ENCODE measurements around the gene CACNA1I. TPM values are rescaled to one million over a fixed set of nuclear protein-coding genes. Genes with fewer than 3 reads are reported as not detected.

CACNA1I gene
- polyA plus RNA-seq, 3 donors, result 0.04 TPM; not detected in 2

DNA sequence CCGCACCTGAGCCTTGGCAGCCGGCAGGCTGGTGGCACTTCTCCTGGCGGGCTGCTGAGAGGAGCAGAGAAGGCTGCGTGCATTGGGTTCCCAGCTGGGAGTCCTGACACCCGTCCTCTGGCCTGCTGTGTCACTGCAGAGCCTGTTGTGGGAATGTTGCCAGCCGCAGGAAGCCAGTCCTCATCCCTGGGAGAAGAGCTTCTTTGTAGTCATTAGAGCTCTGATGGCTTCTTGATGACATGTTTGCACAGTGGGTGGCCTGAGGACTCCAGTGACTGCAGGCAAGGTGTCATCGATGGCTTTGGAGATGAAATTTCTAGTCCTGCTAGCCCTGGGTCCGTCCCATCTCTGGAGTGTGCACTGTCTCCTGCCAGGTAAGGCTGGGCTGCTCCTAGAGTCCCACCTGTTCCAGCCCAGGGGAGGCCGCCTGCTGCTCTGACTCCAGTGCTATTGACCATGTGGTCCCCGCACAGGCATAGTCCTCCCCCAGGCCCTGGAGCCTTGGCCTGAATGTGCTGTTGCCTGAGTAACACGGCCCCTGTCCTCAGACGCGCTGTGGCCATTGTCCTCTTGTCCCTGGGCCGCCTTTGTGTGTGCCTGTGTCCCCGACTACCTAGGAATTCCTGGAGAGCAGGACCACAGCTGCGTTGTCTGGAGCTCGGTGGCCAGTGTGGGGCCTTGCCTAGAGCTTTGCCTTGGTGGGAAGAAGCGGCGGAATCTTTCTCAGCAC is 129.2 kb downstream of the CACNA1I start:
- Histone ChIP-seq H3K36me3 (replicated peaks in 1 of 2; ENCODE audit: control insufficient read depth in 1 of 2, insufficient read depth in 2 of 2, low read length in 2 of 2) (no peaks in the 10 kb centered on the region), H3K79me2 (ENCODE audit: insufficient read depth, low read length) (no peaks in the 10 kb centered on the region), H3K9ac (ENCODE audit: insufficient read depth, low read length, poor library complexity, severe bottlenecking) (no peak overlapping the region), H3K27ac (ENCODE audit: low read depth in 1 of 2, low read length in 2 of 2) (no peak overlapping the region), H3K4me3 (replicated peaks in 1 of 3; ENCODE audit: low read depth in 2 of 3, low read length in 3 of 3) (no peak overlapping the region), H2AFZ (ENCODE audit: insufficient read depth, low read depth, low read length, poor library complexity, severe bottlenecking) (no peak overlapping the region), H3K9me3 (replicated peaks in 1 of 2; ENCODE audit: control insufficient read depth in 1 of 2, insufficient read depth in 1 of 2, low read length in 2 of 2) (no peaks in the 10 kb centered on the region), H3K4me1 (ENCODE audit: control insufficient read depth in 1 of 2, insufficient read depth in 2 of 2, low read length in 2 of 2) (no peaks in the 10 kb centered on the region), H3K27me3 (ENCODE audit: control insufficient read depth in 2 of 2, insufficient read depth in 2 of 2, low read length in 2 of 2) (no peaks in the 10 kb centered on the region), H3K4me2 (replicated peaks; ENCODE audit: extremely low read depth, low read length, poor library complexity, severe bottlenecking) (no peak overlapping the region), H4K20me1 (ENCODE audit: insufficient read depth, low read length) (no peaks in the 10 kb centered on the region)
- intact Hi-C loops (cut with micrococcal nuclease), result no loop called here
- no peak for DNase-seq
- Mint-ChIP-seq H3K4me1 (no peaks in the 10 kb centered on the region), H3K27ac (no peak overlapping the region), H3K27me3 (ENCODE audit: low read depth in 3 of 3) (peaks cover 5 to 15% (median 8%) of the 10 kb centered on the region in 3 donors), H3K4me3 (no peak overlapping the region), H3K36me3 (no peaks in the 10 kb centered on the region), H3K9me3 (peaks cover 0 to 2% (median 0%) of the 10 kb centered on the region in 7 donors)
- 93% methylated on average over 19 of the region's 19 CpGs for WGBS (ENCODE audit: insufficient coverage)
- TF ChIP-seq, protein P1, sequence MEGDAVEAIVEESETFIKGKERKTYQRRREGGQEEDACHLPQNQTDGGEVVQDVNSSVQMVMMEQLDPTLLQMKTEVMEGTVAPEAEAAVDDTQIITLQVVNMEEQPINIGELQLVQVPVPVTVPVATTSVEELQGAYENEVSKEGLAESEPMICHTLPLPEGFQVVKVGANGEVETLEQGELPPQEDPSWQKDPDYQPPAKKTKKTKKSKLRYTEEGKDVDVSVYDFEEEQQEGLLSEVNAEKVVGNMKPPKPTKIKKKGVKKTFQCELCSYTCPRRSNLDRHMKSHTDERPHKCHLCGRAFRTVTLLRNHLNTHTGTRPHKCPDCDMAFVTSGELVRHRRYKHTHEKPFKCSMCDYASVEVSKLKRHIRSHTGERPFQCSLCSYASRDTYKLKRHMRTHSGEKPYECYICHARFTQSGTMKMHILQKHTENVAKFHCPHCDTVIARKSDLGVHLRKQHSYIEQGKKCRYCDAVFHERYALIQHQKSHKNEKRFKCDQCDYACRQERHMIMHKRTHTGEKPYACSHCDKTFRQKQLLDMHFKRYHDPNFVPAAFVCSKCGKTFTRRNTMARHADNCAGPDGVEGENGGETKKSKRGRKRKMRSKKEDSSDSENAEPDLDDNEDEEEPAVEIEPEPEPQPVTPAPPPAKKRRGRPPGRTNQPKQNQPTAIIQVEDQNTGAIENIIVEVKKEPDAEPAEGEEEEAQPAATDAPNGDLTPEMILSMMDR (IDR thresholded peaks at IDR 0.05), result no peak

DNA sequence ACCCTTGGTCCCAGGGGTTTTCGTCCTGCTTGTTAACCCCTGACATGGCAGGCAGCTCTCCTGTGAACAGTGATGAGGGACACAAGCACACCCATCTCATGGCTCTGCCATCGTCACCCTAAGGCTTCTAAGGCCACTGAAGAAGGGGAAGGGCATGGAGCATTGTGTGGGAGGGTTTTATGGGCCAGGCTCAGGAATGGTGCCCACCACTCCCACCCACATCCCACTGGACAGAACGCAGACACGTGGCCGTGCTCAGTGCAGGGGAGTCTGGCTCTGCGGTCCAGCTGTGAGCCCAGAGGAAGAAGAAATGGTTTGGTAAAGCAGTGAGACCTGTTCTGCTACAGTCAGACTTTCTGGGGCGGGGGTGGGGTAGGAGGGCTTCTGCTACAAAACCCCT is 130.0 kb downstream of the CACNA1I start:
- Mint-ChIP-seq H3K4me3 (no peak overlapping the region), H3K27me3 (ENCODE audit: low read depth in 3 of 3) (peaks cover 5 to 9% (median 7%) of the 10 kb centered on the region in 3 donors), H3K4me1 (no peaks in the 10 kb centered on the region), H3K27ac (no peak overlapping the region), H3K36me3 (no peaks in the 10 kb centered on the region), H3K9me3 (peaks cover 0 to 2% (median 0%) of the 10 kb centered on the region in 7 donors)
- Histone ChIP-seq H3K79me2 (ENCODE audit: insufficient read depth, low read length) (no peaks in the 10 kb centered on the region), H2AFZ (ENCODE audit: insufficient read depth, low read depth, low read length, poor library complexity, severe bottlenecking) (no peak overlapping the region), H3K4me3 (replicated peaks in 1 of 3; ENCODE audit: low read depth in 2 of 3, low read length in 3 of 3) (no peak overlapping the region), H3K27ac (ENCODE audit: low read depth in 1 of 2, low read length in 2 of 2) (no peak overlapping the region), H3K9me3 (replicated peaks in 1 of 2; ENCODE audit: control insufficient read depth in 1 of 2, insufficient read depth in 1 of 2, low read length in 2 of 2) (no peaks in the 10 kb centered on the region), H3K9ac (ENCODE audit: insufficient read depth, low read length, poor library complexity, severe bottlenecking) (no peak overlapping the region), H3K36me3 (replicated peaks in 1 of 2; ENCODE audit: control insufficient read depth in 1 of 2, insufficient read depth in 2 of 2, low read length in 2 of 2) (no peaks in the 10 kb centered on the region), H4K20me1 (ENCODE audit: insufficient read depth, low read length) (no peaks in the 10 kb centered on the region), H3K4me2 (replicated peaks; ENCODE audit: extremely low read depth, low read length, poor library complexity, severe bottlenecking) (no peak overlapping the region), H3K4me1 (ENCODE audit: control insufficient read depth in 1 of 2, insufficient read depth in 2 of 2, low read length in 2 of 2) (no peaks in the 10 kb centered on the region), H3K27me3 (ENCODE audit: control insufficient read depth in 2 of 2, insufficient read depth in 2 of 2, low read length in 2 of 2) (no peaks in the 10 kb centered on the region)
- intact Hi-C loops (cut with micrococcal nuclease), result no loop called here
- no CpG with 5 or more reads among the region's 7 CpGs for WGBS (ENCODE audit: insufficient coverage)
- TF ChIP-seq, protein P1 (IDR thresholded peaks at IDR 0.05), result no peak
- DNase-seq, result no peak
